Measurements from ENCODE around the gene NOL8. TPM values are rescaled to one million over a fixed set of nuclear protein-coding genes. Genes with fewer than 3 reads are reported as not detected.

NOL8 gene
- total and polyA plus RNA-seq, 12 donors: 9.1 to 27.4 (median 15.0) TPM

DNA sequence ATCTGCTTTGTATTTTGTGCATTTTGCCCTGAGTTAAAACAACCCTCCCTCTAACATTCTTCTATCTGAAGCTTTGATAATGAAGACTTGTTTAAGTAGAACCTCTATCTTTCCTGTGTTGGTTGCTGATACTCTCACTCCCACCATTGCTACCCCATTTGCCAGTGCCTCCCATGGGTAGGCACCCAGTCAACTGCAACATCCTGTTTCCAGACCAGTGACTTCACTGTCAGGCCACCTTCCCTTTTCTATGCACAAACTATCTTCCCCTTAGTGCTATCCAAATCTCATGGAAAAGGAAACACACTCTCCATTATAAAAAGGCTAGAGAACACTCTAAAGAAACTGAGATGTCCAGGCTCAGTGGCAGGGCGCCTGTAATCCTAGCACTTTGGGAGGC, 26.0 kb downstream of the NOL8 start:
- intact Hi-C loops (cut with DNase I): loop anchor here in 2 of 10 donors (10.0 kb wide), 1 partner anchor 164 kb away; no protein-coding TSS in a partner anchor
- Histone ChIP-seq H3K27ac (no peak overlapping the region), H3K4me3 (no peak overlapping the region), H3K9me3 (no peaks in the 10 kb centered on the region), H3K4me1 (peaks cover 0 to 16% (median 9%) of the 10 kb centered on the region in 9 donors), H3K36me3 (peaks cover 0 to 81% (median 50%) of the 10 kb centered on the region in 9 donors), H3K27me3 (no peaks in the 10 kb centered on the region)
- WGBS, 2 donors: 82 to 84% methylated on average over 1 of the region's 1 CpG
- TF ChIP-seq, protein P1, sequence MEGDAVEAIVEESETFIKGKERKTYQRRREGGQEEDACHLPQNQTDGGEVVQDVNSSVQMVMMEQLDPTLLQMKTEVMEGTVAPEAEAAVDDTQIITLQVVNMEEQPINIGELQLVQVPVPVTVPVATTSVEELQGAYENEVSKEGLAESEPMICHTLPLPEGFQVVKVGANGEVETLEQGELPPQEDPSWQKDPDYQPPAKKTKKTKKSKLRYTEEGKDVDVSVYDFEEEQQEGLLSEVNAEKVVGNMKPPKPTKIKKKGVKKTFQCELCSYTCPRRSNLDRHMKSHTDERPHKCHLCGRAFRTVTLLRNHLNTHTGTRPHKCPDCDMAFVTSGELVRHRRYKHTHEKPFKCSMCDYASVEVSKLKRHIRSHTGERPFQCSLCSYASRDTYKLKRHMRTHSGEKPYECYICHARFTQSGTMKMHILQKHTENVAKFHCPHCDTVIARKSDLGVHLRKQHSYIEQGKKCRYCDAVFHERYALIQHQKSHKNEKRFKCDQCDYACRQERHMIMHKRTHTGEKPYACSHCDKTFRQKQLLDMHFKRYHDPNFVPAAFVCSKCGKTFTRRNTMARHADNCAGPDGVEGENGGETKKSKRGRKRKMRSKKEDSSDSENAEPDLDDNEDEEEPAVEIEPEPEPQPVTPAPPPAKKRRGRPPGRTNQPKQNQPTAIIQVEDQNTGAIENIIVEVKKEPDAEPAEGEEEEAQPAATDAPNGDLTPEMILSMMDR (IDR thresholded peaks at IDR 0.05): no peak
- no peak for ATAC-seq
- no peak for DNase-seq

DNA sequence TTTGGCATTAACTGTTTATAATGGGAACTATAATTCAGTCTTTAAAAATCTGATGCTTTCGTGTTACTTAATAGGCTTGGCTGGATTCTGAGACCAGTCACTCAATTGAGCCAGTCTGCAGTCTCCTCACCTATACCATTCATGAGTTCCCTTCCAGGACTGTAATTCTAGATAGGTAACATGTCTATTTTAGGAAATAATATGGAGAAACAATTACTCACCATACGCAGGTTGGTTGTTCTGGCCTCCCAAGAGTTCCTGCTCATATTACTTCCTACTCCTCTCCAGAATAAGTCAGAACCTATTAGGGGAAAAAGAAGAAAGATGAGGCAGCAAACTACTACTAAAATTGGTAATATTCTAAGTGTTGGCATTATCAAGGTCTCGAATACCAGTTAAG, 27.1 kb downstream of the NOL8 start:
- 89 to 92% methylated on average over 3 of the region's 3 CpGs for WGBS, 2 donors
- peaks cover 0 to 70% (median 42%) of the 10 kb centered on the region in 9 donors for H3K36me3 ChIP-seq
- intact Hi-C loops (cut with DNase I): loop anchor here in 2 of 10 donors (10.0 kb wide), 1 partner anchor 163 kb away; no protein-coding TSS in a partner anchor
- no peak overlapping the region for H3K4me3 ChIP-seq
- H3K4me1 ChIP-seq: peaks cover 0 to 17% (median 11%) of the 10 kb centered on the region in 9 donors
- DNase-seq (no peak), ATAC-seq (no peak)
- peak overlapping the region in 1 of 10 donors; percentile 0 for H3K27ac ChIP-seq
- no peaks in the 10 kb centered on the region for H3K27me3 ChIP-seq
- H3K9me3 ChIP-seq: no peaks in the 10 kb centered on the region
- TF ChIP-seq, protein P1 (IDR thresholded peaks at IDR 0.05): no peak

DNA sequence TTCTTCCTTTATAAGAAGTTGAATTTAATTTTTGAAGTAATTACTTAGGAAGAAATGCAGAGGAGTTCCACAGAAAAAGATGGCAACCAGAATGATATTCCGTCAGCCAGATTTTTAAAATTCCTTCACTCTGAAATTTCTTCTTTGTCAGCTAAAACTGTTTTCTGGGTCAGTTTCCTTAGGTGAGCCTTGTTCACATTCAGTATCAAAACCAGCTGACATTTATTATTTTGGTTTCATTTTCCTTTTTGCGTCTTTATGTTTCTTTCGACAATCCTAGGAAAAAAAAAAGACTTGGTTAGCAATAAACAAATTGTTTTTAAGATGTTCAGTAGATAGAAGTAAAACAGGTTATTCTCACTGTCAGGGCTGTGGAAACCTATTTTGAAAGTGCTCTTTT, 27.5 kb downstream of the NOL8 start:
- intact Hi-C loops (cut with DNase I): loop anchor here in 2 of 10 donors (10.0 kb wide), 1 partner anchor 163 kb away; no protein-coding TSS in a partner anchor
- no peaks in the 10 kb centered on the region for H3K27me3 ChIP-seq
- no peak for DNase-seq
- peak overlapping the region in 1 of 10 donors; percentile 0 for H3K27ac ChIP-seq
- peaks cover 0 to 66% (median 39%) of the 10 kb centered on the region in 9 donors for H3K36me3 ChIP-seq
- H3K4me3 ChIP-seq: no peak overlapping the region
- no peak for ATAC-seq
- H3K9me3 ChIP-seq: no peaks in the 10 kb centered on the region
- H3K4me1 ChIP-seq: peaks cover 0 to 22% (median 15%) of the 10 kb centered on the region in 9 donors
- 93 to 95% methylated on average over 3 of the region's 3 CpGs for WGBS, 2 donors
- TF ChIP-seq, protein P1 (IDR thresholded peaks at IDR 0.05): no peak

DNA sequence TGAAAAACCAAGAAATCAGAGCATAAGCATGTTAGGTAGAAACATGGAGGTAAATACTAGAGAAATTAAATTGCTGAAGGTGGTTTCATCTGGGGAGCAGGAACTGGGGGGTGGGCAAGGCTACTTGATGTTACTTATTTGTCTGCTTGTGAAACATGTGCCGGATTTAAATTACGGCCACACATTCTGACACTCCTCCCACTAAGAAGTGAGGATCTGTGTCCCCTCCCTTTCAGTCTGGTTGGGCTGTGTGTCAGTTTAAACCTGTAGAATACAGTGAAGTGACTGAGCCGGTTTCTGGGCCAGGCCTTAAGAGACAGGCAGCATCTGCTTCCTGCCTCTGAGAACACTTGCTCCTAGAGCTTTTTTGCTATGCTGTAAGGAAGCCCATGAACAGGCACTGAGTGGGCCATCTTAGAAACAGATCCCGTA, 29.3 kb downstream of the NOL8 start:
- no peaks in the 10 kb centered on the region for H3K27me3 ChIP-seq
- H3K36me3 ChIP-seq: peaks cover 0 to 49% (median 30%) of the 10 kb centered on the region in 9 donors
- no peak overlapping the region for H3K4me3 ChIP-seq
- TF ChIP-seq, protein P1 (IDR thresholded peaks at IDR 0.05): no peak
- H3K9me3 ChIP-seq: no peaks in the 10 kb centered on the region
- no peak for ATAC-seq
- H3K27ac ChIP-seq: no peak overlapping the region
- 50 to 61% methylated on average over 4 of the region's 4 CpGs for WGBS, 2 donors
- no peak for DNase-seq
- intact Hi-C loops (cut with DNase I): loop anchor here in 2 of 10 donors (10.0 kb wide), 1 partner anchor 161 kb away; no protein-coding TSS in a partner anchor
- peaks cover 0 to 32% (median 27%) of the 10 kb centered on the region in 9 donors for H3K4me1 ChIP-seq
